Measurements from ENCODE around the gene CNTN2. TPM values are rescaled to one million over a fixed set of nuclear protein-coding genes. Genes with fewer than 3 reads are reported as not detected.

CNTN2 gene
- polyA plus RNA-seq, 1 donor (not counting 4 experiments of a cell fraction or from before 2014, with no cell fraction given) = not detected

DNA sequence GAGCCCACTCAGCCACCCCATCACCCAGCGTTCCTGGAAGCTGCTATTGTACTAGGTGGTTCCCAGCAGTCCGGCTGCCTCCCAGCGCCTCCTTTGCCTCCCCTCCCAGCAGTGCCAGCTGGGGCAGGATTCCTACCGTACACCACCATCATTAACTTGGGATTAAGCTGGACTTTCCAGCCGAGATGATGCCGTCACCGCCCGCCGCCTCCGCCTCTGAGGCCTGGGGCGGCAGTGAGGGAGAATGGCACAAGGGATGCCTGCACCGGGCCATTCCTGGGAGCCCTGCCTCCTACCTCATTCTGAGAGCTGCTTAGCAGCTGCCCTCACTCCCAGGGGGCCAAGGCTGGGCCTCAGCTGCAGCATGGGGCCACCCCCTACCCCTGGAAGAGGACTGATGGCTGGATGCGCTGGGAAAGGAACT, 13.2 kb downstream of the CNTN2 start:
- Histone ChIP-seq H4K20me1 (ENCODE audit: control insufficient read depth, extremely low read depth, insufficient read depth, low read length) (no peaks in the 10 kb centered on the region), H2AFZ (ENCODE audit: control insufficient read depth, low read length) (no peak overlapping the region), H3K27ac (ENCODE audit: control insufficient read depth, insufficient read depth, low read length) (no peak overlapping the region), H3K79me2 (ENCODE audit: control insufficient read depth, insufficient read depth, low read length) (no peaks in the 10 kb centered on the region), H3K27me3 (ENCODE audit: control insufficient read depth, extremely low read depth, insufficient read depth, low read length) (peaks cover 21% of the 10 kb centered on the region), H3K9me1 (ENCODE audit: control insufficient read depth, extremely low read depth, insufficient read depth, low read length) (no peaks in the 10 kb centered on the region), H3K4me1 (ENCODE audit: control insufficient read depth, extremely low read depth, insufficient read depth, low read length) (no peaks in the 10 kb centered on the region), H3K4me3 (ENCODE audit: control insufficient read depth in 2 of 3, extremely low read depth in 1 of 3, insufficient read depth in 2 of 3, low read depth in 1 of 3, low read length in 3 of 3) (no peak overlapping the region), H3K4me2 (ENCODE audit: control insufficient read depth, extremely low read depth, insufficient read depth, low read depth, low read length) (no peak overlapping the region), H3K9me3 (ENCODE audit: control insufficient read depth, low read depth, low read length) (no peaks in the 10 kb centered on the region), H3K9ac (ENCODE audit: control insufficient read depth, extremely low read depth, insufficient read depth, low read length) (no peak overlapping the region), H3K36me3 (ENCODE audit: control insufficient read depth in 2 of 2, extremely low read depth in 1 of 2, insufficient read depth in 2 of 2, low read length in 2 of 2) (no peaks in the 10 kb centered on the region)
- dilution Hi-C loops (cut with MboI; ENCODE audit: extremely low pct_ligation_motif_present, low sequenced_read_pairs) = no loop called here
- DNase-seq (ENCODE audit: low read depth, low spot score) (no peak), FAIRE-seq (no peak)
- TF ChIP-seq, protein P1, sequence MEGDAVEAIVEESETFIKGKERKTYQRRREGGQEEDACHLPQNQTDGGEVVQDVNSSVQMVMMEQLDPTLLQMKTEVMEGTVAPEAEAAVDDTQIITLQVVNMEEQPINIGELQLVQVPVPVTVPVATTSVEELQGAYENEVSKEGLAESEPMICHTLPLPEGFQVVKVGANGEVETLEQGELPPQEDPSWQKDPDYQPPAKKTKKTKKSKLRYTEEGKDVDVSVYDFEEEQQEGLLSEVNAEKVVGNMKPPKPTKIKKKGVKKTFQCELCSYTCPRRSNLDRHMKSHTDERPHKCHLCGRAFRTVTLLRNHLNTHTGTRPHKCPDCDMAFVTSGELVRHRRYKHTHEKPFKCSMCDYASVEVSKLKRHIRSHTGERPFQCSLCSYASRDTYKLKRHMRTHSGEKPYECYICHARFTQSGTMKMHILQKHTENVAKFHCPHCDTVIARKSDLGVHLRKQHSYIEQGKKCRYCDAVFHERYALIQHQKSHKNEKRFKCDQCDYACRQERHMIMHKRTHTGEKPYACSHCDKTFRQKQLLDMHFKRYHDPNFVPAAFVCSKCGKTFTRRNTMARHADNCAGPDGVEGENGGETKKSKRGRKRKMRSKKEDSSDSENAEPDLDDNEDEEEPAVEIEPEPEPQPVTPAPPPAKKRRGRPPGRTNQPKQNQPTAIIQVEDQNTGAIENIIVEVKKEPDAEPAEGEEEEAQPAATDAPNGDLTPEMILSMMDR (optimal IDR thresholded peaks at IDR 0.05 in 1 of 3, IDR thresholded peaks at IDR 0.05 in 1 of 3, conservative IDR thresholded peaks at IDR 0.05 in 1 of 3; ENCODE audit: extremely low read depth in 1 of 3, insufficient read depth in 2 of 3, low read length in 3 of 3) = no peak
- TF ChIP-seq EZH2 (IDR thresholded peaks at IDR 0.05; ENCODE audit: low read length) = no peak

DNA sequence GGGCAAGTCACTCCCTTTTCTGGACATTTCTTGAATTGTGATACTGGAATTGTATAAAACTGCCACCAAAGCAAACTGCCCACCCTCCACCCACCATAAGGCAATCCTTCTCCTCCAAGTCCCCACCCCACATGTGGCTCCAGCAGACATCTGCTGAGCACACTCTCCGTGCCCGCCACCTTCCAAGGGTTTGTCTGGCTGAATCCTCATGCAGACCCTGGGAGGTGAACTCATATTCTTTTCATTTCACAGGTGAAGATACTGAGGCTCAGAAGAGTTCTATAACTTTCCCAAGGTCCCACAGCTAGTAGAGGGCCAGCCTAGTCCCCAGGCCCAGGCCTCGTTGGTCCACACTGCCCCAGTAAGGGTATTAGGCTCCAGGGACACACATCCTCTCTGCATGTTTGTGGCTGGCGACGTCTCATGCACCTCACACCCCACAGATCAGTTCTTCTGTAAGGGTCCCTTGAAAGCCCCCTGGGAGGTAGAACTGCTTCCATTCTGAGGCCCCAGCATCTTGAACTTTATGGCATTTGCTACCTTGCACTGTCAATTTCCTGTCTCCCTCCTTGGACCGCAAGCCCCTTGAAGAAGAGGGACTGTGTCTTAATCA, 14.1 kb downstream of the CNTN2 start:
- Histone ChIP-seq H3K9me3 (ENCODE audit: control insufficient read depth, low read depth, low read length) (no peaks in the 10 kb centered on the region), H3K9me1 (ENCODE audit: control insufficient read depth, extremely low read depth, insufficient read depth, low read length) (no peaks in the 10 kb centered on the region), H3K4me2 (ENCODE audit: control insufficient read depth, extremely low read depth, insufficient read depth, low read depth, low read length) (no peak overlapping the region), H3K27ac (ENCODE audit: control insufficient read depth, insufficient read depth, low read length) (no peak overlapping the region), H3K9ac (ENCODE audit: control insufficient read depth, extremely low read depth, insufficient read depth, low read length) (no peak overlapping the region), H3K4me1 (ENCODE audit: control insufficient read depth, extremely low read depth, insufficient read depth, low read length) (no peaks in the 10 kb centered on the region), H3K79me2 (ENCODE audit: control insufficient read depth, insufficient read depth, low read length) (no peaks in the 10 kb centered on the region), H3K27me3 (ENCODE audit: control insufficient read depth, extremely low read depth, insufficient read depth, low read length) (peaks cover 14% of the 10 kb centered on the region), H4K20me1 (ENCODE audit: control insufficient read depth, extremely low read depth, insufficient read depth, low read length) (no peaks in the 10 kb centered on the region), H3K36me3 (ENCODE audit: control insufficient read depth in 2 of 2, extremely low read depth in 1 of 2, insufficient read depth in 2 of 2, low read length in 2 of 2) (no peaks in the 10 kb centered on the region), H3K4me3 (ENCODE audit: control insufficient read depth in 2 of 3, extremely low read depth in 1 of 3, insufficient read depth in 2 of 3, low read depth in 1 of 3, low read length in 3 of 3) (no peak overlapping the region), H2AFZ (ENCODE audit: control insufficient read depth, low read length) (no peak overlapping the region)
- DNase-seq (ENCODE audit: low read depth, low spot score) = no peak
- FAIRE-seq = no peak
- dilution Hi-C loops (cut with MboI; ENCODE audit: extremely low pct_ligation_motif_present, low sequenced_read_pairs) = no loop called here
- TF ChIP-seq EZH2 (IDR thresholded peaks at IDR 0.05; ENCODE audit: low read length) = no peak
- TF ChIP-seq, protein P1 (optimal IDR thresholded peaks at IDR 0.05 in 1 of 3, IDR thresholded peaks at IDR 0.05 in 1 of 3, conservative IDR thresholded peaks at IDR 0.05 in 1 of 3; ENCODE audit: extremely low read depth in 1 of 3, insufficient read depth in 2 of 3, low read length in 3 of 3) = no peak
